Esophagus squamous epithelium (tissue), 5 donors: ENCODE measurements around the gene CCDC134. TPM values are rescaled to one million over a fixed set of nuclear protein-coding genes. Genes with fewer than 3 reads are reported as not detected.
A peak's percentile ranks its signal among the peaks of the same experiment; 100 is the strongest.

Source experiments
- DNase-seq: peaks from one replicate; lab custom pipeline; 2025; lab: John Stamatoyannopoulos, UW
- H3K27ac ChIP-seq, 4 donors: fragments of 200-600 bp; sonication (generic); one replicate each; pipeline ENCODE4 v1.5.1; 2016 to 2019; ENCODE audit warnings: mild to moderate bottlenecking in 1 of 4
- H3K27me3 ChIP-seq, 4 donors: fragments of 200-600 bp; sonication (generic); 1 replicate in 3 of 4; 2 replicates in 1 of 4; pipeline versions ENCODE4 v1.5.1 to v1.6.0; 2017 to 2021; ENCODE audit warnings: antibody characterized with exemption in 1 of 4
- H3K36me3 ChIP-seq, 3 donors: fragments of 200-600 bp; sonication (generic); one replicate each; pipeline ENCODE4 v1.5.1; 2016 to 2019
- H3K4me1 ChIP-seq, 3 donors: fragments of 200-600 bp; sonication (generic); one replicate each; pipeline ENCODE4 v1.5.1; 2017 to 2019
- H3K4me3 ChIP-seq, 4 donors: fragments of 200-600 bp; sonication (generic); 1 replicate in 3 of 4; 2 replicates in 1 of 4; pipeline ENCODE4 v1.5.1; 2016 to 2019; ENCODE audit warnings: mild to moderate bottlenecking in 2 of 4, moderate library complexity in 1 of 4
- H3K9me3 ChIP-seq, 3 donors: fragments of 200-600 bp; sonication (generic); one replicate each; pipeline ENCODE4 v1.5.1; 2016 to 2019
- POLR2A ChIP-seq, 4 donors: fragments of 450-650 bp; IDR thresholded peaks; one replicate each; pipeline ENCODE4 v1.6.1; 2017; ENCODE audit warnings: antibody characterized with exemption in 4 of 4, mild to moderate bottlenecking in 4 of 4, moderate library complexity in 3 of 4
- WGBS, 2 donors: methylation state at CpG; one replicate each; pipeline ENCODE4 v1.1.5; 2018; 5-methylcytosine and 5-hydroxymethylcytosine counted together
- intact Hi-C: fragments of 100-400 bp; cut with DNase I; formaldehyde crosslinking; loops from one replicate; pipeline ENCODE4 v1.15.0; 2022
- total RNA-seq, 4 donors: library from RNA; depleted of rRNA; stranded (reverse); fragments of >200 nt; gene quantifications; one replicate each; pipeline ENCODE4 v1.1.0, GENCODE V29; 2016
- TF ChIP-seq, protein P1 (sequence below), 6 experiments: fragments of 450-650 bp in 4 of 6; fragments of 200-600 bp in 2 of 6; sonication (generic) in 2 of 6; IDR thresholded peaks; one replicate each; pipeline ENCODE4 v1.5.1; 2016 to 2019; ENCODE audit warnings: antibody characterized with exemption in 6 of 6, mild to moderate bottlenecking in 4 of 6, moderate library complexity in 4 of 6
- donor health status: DM: yes; HTN: yes; CAD: no.

Gene CCDC134
- total RNA-seq, 4 donors from 2014 or later, result 5.1 to 9.0 (median 7.2) TPM

DNA sequence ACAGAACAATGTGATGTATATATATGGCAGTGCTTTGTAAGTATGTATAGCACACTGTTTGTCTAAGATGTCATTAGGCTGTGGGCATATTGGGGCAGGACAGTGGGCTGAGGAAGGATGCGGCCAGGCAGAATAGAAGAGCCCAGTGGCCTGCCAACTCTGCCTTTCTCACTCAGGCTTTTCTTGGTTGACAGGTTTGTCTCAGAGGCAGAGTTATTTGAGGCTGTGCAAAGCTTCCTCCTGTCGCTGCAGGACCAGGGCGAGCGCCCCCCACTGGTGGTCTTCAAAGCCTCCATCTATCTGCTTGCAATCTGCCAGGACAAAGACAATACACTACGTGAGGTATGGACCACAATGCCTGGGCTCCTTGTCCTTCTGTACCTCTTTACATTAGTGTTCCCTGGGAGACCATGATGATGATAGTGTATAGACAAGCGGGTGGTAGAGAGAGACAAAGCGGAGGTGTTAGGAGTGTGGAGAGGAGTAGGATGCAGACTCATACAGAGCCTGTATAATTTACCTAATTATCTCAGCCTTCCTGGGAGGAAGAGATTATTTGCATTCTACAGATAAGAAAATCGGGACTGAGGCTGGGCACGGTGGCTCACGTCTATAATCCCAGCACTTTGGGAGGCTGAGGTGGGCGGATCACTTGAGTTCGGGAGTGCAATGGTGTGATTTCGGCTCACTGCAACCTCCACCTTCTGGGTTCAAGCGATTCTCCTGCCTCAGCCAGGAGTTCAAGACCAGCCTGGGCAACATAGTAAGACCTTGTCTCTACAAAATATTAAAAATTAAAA, 37.3 kb upstream of the CCDC134 start:
- WGBS, 2 donors, result 52 to 53% methylated on average over 13 to 14 of the region's 14 CpGs
- DNase-seq, result no peak

DNA sequence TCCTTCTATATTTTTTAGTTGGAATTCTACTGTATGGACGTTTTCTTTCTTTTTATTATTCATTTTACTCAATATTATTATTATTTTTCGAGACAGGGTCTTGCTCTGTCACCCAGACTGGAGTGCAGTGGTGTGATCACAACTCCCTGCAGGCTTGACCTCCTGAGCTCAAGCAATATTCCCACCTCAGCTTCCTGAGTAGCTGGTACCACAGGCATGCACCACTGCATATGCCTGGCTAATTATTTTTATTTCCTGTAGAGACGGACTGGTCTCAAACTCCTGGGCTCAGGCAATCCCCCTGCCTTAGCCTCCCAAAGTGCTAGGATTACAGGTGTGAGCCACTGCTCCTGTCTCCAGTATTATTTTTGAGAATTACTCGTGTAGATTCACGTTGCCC, 34.0 kb upstream of the CCDC134 start:
- intact Hi-C loops, result no loop called here
- no peaks in the 10 kb centered on the region for H3K27me3 ChIP-seq
- DNase-seq, result no peak
- no peaks in the 10 kb centered on the region for H3K9me3 ChIP-seq
- H3K27ac ChIP-seq, result no peak overlapping the region
- peaks cover 0 to 17% (median 0%) of the 10 kb centered on the region in 3 donors for H3K4me1 ChIP-seq
- 47 to 66% methylated on average over 5 of the region's 5 CpGs for WGBS, 2 donors
- H3K4me3 ChIP-seq, result no peak overlapping the region
- TF ChIP-seq, protein P1, sequence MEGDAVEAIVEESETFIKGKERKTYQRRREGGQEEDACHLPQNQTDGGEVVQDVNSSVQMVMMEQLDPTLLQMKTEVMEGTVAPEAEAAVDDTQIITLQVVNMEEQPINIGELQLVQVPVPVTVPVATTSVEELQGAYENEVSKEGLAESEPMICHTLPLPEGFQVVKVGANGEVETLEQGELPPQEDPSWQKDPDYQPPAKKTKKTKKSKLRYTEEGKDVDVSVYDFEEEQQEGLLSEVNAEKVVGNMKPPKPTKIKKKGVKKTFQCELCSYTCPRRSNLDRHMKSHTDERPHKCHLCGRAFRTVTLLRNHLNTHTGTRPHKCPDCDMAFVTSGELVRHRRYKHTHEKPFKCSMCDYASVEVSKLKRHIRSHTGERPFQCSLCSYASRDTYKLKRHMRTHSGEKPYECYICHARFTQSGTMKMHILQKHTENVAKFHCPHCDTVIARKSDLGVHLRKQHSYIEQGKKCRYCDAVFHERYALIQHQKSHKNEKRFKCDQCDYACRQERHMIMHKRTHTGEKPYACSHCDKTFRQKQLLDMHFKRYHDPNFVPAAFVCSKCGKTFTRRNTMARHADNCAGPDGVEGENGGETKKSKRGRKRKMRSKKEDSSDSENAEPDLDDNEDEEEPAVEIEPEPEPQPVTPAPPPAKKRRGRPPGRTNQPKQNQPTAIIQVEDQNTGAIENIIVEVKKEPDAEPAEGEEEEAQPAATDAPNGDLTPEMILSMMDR (IDR thresholded peaks at IDR 0.05), result no peak
- no peak for TF ChIP-seq POLR2A (IDR thresholded peaks at IDR 0.05)
- H3K36me3 ChIP-seq, result no peaks in the 10 kb centered on the region

More for the DNA sequence above, 37.3 kb upstream of the CCDC134 start:
- H3K4me1 ChIP-seq, result peaks cover 0 to 26% (median 0%) of the 10 kb centered on the region in 3 donors
- no peaks in the 10 kb centered on the region for H3K27me3 ChIP-seq
- no peaks in the 10 kb centered on the region for H3K36me3 ChIP-seq
- H3K4me3 ChIP-seq, result no peak overlapping the region
- H3K9me3 ChIP-seq, result no peaks in the 10 kb centered on the region
- TF ChIP-seq, protein P1 (IDR thresholded peaks at IDR 0.05), result peak in 4 of 6 experiments; percentile 20 to 54 (median 30)
- no peak for TF ChIP-seq POLR2A (IDR thresholded peaks at IDR 0.05)
- intact Hi-C loops, result no loop called here
- H3K27ac ChIP-seq, result peak overlapping the region in 1 of 4 donors; percentile 2

DNA sequence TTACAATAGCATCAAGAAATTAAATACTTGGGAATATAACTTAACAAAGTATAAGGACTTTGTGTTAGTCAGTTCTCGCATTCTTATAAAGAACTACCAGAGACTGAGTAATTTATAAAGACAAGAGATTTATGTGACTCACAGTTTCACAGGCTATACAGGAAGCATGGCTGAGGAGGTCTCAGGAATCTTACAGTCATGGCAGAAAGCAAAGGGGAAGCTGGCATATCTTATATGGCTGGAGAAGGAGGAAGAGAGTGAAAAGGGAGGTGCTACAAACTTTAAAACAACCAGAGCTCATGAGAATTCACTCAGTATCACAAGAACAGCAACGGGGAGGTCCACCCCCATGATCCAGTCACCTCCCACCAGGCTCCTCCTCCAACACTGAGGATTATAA, 32.0 kb upstream of the CCDC134 start:
- H3K27me3 ChIP-seq, result no peaks in the 10 kb centered on the region
- H3K4me3 ChIP-seq, result no peak overlapping the region
- WGBS, 2 donors, result 18 to 31% methylated on average over 2 of the region's 2 CpGs
- peaks cover 0 to under 1% (median 0%) of the 10 kb centered on the region in 3 donors for H3K4me1 ChIP-seq
- intact Hi-C loops, result no loop called here
- no peaks in the 10 kb centered on the region for H3K36me3 ChIP-seq
- H3K9me3 ChIP-seq, result no peaks in the 10 kb centered on the region
- peak overlapping the region in 3 of 4 donors; percentile 42 to 79 (median 64) for H3K27ac ChIP-seq
- TF ChIP-seq, protein P1 (IDR thresholded peaks at IDR 0.05), result no peak
- no peak for TF ChIP-seq POLR2A (IDR thresholded peaks at IDR 0.05)
- no peak for DNase-seq

DNA sequence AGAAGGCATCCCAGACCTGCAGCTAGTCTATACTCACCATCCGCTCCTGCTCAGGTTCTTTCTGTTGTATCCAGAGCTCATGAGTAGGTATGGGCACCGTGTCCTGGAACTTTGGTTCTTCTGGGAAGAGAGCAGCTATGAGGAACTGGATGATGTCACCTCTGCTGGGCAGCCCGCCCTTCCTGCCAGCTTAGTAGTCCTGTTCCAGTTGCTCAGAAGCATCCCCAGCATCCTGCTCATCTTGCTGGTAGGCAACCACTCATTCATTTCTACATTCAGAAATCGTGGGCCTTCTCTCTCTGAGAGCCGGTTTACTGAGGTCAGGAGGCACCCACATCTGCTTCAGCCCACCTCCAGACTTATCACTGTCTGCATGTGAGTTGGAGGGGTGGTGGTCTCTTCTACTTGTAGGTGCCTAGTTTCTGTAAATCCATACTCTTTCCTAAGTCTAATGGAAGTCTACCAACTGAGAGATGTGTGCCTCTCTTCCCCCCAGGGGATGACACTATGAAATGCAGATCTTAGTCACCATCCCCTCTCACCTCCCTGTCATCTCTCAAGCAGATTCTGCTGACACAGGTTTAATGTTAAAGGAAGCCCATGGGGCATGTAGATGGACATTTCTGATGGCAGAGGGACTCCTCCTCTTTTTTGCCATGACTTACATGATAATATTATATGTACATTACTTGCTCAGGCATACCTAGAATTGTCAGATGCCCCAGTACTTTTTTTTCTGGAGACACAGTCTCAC, 29.6 kb upstream of the CCDC134 start:
- 62 to 74% methylated on average over 5 of the region's 5 CpGs for WGBS, 2 donors
- H3K27me3 ChIP-seq, result no peaks in the 10 kb centered on the region
- H3K4me1 ChIP-seq, result no peaks in the 10 kb centered on the region
- no peak overlapping the region for H3K4me3 ChIP-seq
- H3K9me3 ChIP-seq, result no peaks in the 10 kb centered on the region
- peak overlapping the region in 1 of 4 donors; percentile 16 for H3K27ac ChIP-seq
- no peaks in the 10 kb centered on the region for H3K36me3 ChIP-seq
- no peak for DNase-seq
- no peak for TF ChIP-seq POLR2A (IDR thresholded peaks at IDR 0.05)
- TF ChIP-seq, protein P1 (IDR thresholded peaks at IDR 0.05), result no peak
- intact Hi-C loops, result no loop called here

DNA sequence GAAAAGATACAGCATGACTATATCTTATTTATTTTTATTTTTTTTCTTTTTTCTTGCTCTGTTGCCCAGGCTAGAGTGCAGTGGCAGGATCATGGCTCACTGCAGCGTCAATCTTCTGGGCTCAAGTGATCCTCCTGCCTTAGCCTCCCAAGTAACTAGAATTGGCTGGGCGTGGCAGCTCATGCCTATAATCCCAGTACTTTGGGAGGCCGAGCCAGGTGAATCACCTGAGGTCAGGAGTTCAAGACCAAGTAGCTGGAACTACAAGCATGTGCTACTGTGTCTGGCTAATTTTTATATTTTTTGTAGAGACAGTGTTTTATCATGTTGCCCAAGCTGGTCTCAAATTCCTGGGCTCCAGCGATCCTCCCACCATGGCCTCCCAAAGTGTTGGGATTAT, 28.3 kb upstream of the CCDC134 start:
- no peak for DNase-seq
- no peak overlapping the region for H3K4me3 ChIP-seq
- intact Hi-C loops, result no loop called here
- H3K36me3 ChIP-seq, result no peaks in the 10 kb centered on the region
- H3K9me3 ChIP-seq, result no peaks in the 10 kb centered on the region
- H3K4me1 ChIP-seq, result no peaks in the 10 kb centered on the region
- WGBS, 2 donors, result 50 to 81% methylated on average over 3 to 4 of the region's 4 CpGs
- TF ChIP-seq, protein P1 (IDR thresholded peaks at IDR 0.05), result no peak
- TF ChIP-seq POLR2A (IDR thresholded peaks at IDR 0.05), result no peak
- no peak overlapping the region for H3K27ac ChIP-seq
- no peaks in the 10 kb centered on the region for H3K27me3 ChIP-seq
